Memory B cell (primary cell): Measurements from ENCODE around the gene TBC1D23.
"Not testable (repeated sequence)": the region's sequence is repeated elsewhere in the genome, so short reads cannot be mapped to it uniquely, and the experiment has no call there.

ENCODE experiments used
- ATAC-seq: fragments of 150-1000 bp; cut with Tn5 transposase; 2 replicates; pipeline ENCODE4 v1.10.0; 2021; ENCODE audit warnings: low read depth, mild to moderate bottlenecking, moderate library complexity
- DNase-seq, 2 donors: peaks; one replicate each; pipeline ENCODE4 v3.0.0; 2022; ENCODE audit warnings: low spot score in 2 of 2
- H3K27ac Mint-ChIP-seq: one replicate; pipeline ENCODE4 v1.8.0; 2022; ENCODE audit warnings: mild to moderate bottlenecking, moderate library complexity, mixed read lengths
- H3K27me3 Mint-ChIP-seq: one replicate; pipeline ENCODE4 v1.8.0; 2022; ENCODE audit warnings: mixed read lengths
- H3K36me3 Mint-ChIP-seq: one replicate; pipeline ENCODE4 v1.8.0; 2022; ENCODE audit warnings: mild to moderate bottlenecking, mixed read lengths
- H3K4me1 Mint-ChIP-seq: one replicate; pipeline ENCODE4 v1.8.0; 2022; ENCODE audit warnings: mixed read lengths
- H3K4me3 Mint-ChIP-seq: one replicate; pipeline ENCODE4 v1.8.0; 2022; ENCODE audit warnings: mild to moderate bottlenecking, moderate library complexity, mixed read lengths
- H3K9me3 Mint-ChIP-seq: one replicate; pipeline ENCODE4 v1.8.0; 2022; ENCODE audit warnings: mixed read lengths

The TBC1D23 gene

GRCh38 chr3:100265016-100265415 is 4.2 kb downstream of the TBC1D23 start:
- H3K9me3 Mint-ChIP-seq = no peaks in the 10 kb centered on the region
- H3K36me3 Mint-ChIP-seq = no peaks in the 10 kb centered on the region
- H3K27ac Mint-ChIP-seq = no peak overlapping the region
- ATAC-seq = no peak
- H3K4me1 Mint-ChIP-seq = peaks cover 30% of the 10 kb centered on the region
- no peak for DNase-seq
- no peak overlapping the region for H3K4me3 Mint-ChIP-seq
- H3K27me3 Mint-ChIP-seq = no peaks in the 10 kb centered on the region

GRCh38 chr3:100266531-100266930 is 5.7 kb downstream of the TBC1D23 start:
- no peak for DNase-seq
- Mint-ChIP-seq H3K4me3 (no peak overlapping the region), H3K36me3 (no peaks in the 10 kb centered on the region), H3K27ac (no peak overlapping the region), H3K4me1 (peaks cover 33% of the 10 kb centered on the region), H3K9me3 (no peaks in the 10 kb centered on the region), H3K27me3 (no peaks in the 10 kb centered on the region)
- no peak for ATAC-seq

GRCh38 chr3:100268156-100268555 is 7.4 kb downstream of the TBC1D23 start:
- Mint-ChIP-seq H3K4me1 (peaks cover 28% of the 10 kb centered on the region), H3K36me3 (no peaks in the 10 kb centered on the region), H3K27ac (no peak overlapping the region), H3K4me3 (no peak overlapping the region), H3K9me3 (no peaks in the 10 kb centered on the region), H3K27me3 (no peaks in the 10 kb centered on the region)
- DNase-seq = no peak
- ATAC-seq = no peak

DNA sequence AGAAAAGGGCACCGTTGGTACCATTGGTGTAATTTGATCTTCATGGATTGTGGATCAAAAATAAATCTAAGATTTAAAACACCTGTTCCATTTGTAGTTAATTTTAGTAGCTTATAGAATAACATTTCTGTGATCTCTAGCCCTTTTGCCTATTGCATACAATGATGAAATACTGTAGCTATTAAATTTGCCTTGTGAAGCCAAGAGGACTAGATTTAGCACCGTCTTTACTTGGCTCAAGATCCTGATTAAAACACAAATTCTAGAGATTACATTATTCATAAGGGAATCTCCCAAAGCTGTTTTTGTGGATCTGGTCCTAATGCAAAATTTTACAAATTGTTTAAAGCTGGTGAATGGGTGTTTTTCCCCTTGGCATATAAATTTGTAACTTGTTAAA is 8.2 kb downstream of the TBC1D23 start:
- Mint-ChIP-seq H3K4me3 (no peak overlapping the region), H3K4me1 (peaks cover 25% of the 10 kb centered on the region)
- no peak for DNase-seq

DNA sequence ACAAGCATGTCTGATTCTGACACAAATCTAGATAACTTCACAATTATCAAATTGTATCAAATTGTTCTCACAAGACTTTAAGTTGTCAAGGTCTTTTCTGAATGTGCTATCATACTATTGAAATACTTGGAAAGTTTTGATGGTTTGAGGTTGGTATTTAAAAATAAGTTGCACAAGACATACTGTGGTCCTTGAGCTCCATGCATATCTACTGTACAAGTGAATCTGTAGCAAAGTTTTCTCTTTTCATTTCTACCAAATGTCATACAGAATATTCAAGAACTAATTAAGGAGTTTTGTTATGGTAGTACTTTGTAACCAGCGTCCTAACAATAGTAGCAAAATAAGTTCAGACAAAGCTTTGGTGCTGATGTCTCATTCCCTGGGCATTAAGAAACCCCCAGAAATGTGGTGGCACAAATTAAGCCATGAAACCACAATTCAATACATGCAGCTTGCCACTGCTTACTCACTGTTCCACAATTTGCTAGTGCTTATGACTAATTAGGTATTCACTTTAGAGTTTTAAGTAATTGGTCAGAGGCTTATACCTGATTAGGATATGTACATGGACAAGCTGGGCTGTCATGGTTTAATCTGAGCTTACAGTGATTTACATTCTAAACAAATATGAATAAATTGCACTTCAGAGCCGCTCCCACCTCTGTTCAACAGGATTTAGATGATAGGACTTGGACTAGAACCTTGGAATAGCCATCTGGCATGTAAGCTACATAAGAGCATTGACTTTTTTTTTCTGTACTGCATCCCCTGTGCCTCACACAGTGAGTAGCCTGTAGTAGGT is 8.8 kb downstream of the TBC1D23 start:
- no peak for ATAC-seq
- H3K27me3 Mint-ChIP-seq = no peaks in the 10 kb centered on the region

More for the DNA sequence above, 8.2 kb downstream of the TBC1D23 start:
- no peak for ATAC-seq
- Mint-ChIP-seq H3K36me3 (no peaks in the 10 kb centered on the region), H3K9me3 (no peaks in the 10 kb centered on the region), H3K27ac (no peak overlapping the region), H3K27me3 (no peaks in the 10 kb centered on the region)

DNA sequence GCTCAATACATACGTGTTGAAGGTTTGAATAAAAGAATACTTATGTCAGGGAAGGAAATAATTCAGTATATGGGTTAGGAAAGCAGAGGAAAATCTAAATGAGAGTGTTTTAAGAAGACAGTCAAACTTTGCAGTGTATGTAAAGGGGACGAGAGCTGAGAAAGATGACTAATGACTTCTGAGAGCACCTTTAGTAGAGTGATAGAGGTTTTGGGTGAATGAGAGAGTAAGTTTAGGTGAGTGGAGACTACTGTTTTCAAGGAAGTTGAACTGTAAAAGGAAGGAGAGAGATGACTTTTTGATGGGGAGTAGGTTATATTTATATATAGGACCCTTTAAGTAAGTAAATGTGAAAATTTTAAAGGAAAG is 9.4 kb downstream of the TBC1D23 start:
- H3K4me1 Mint-ChIP-seq = peaks cover 19% of the 10 kb centered on the region
- ATAC-seq = no peak
- no peak for DNase-seq
- H3K4me3 Mint-ChIP-seq = no peak overlapping the region
- no peaks in the 10 kb centered on the region for H3K27me3 Mint-ChIP-seq
- H3K9me3 Mint-ChIP-seq = no peaks in the 10 kb centered on the region
- no peaks in the 10 kb centered on the region for H3K36me3 Mint-ChIP-seq
- no peak overlapping the region for H3K27ac Mint-ChIP-seq

More for the DNA sequence above, 8.8 kb downstream of the TBC1D23 start:
- Mint-ChIP-seq H3K4me3 (no peak overlapping the region), H3K9me3 (no peaks in the 10 kb centered on the region), H3K36me3 (no peaks in the 10 kb centered on the region), H3K4me1 (peaks cover 21% of the 10 kb centered on the region), H3K27ac (no peak overlapping the region)
- no peak for DNase-seq

DNA sequence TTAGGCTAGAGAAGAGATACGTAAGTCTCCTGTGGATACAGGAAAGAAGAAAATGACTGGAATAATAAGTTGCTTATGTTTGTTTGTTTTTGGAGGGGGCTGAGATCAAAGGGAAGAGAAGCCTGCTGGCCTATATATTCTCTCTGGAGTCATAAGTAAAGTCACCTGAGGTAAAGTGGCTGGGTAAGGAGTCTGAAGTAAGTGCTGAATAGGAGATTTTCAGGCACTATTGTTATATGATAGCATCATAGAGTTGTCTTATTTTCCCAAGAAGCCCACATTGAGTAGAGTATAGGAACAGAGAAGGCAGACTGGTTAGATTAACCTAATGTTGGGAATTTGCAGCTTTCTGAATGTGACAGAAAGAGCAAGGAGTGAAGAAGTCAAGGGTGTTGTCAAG is 10.7 kb downstream of the TBC1D23 start:
- no peak overlapping the region for H3K4me3 Mint-ChIP-seq
- ATAC-seq (no peak), DNase-seq (no peak)
- peaks cover 22% of the 10 kb centered on the region for H3K4me1 Mint-ChIP-seq
- no peaks in the 10 kb centered on the region for H3K27me3 Mint-ChIP-seq
- peaks cover 1% of the 10 kb centered on the region for H3K36me3 Mint-ChIP-seq
- no peaks in the 10 kb centered on the region for H3K9me3 Mint-ChIP-seq
- H3K27ac Mint-ChIP-seq = no peak overlapping the region

- not testable (repeated sequence) for H3K9me3 Mint-ChIP-seq, DNase-seq, H3K4me3 Mint-ChIP-seq, ATAC-seq, H3K27me3 Mint-ChIP-seq, H3K27ac Mint-ChIP-seq, H3K36me3 Mint-ChIP-seq
- peaks cover 25% of the 10 kb centered on the region for H3K4me1 Mint-ChIP-seq
Observed at GRCh38 chr3:100272797-100273611, 12.2 kb downstream of the TBC1D23 start.

DNA sequence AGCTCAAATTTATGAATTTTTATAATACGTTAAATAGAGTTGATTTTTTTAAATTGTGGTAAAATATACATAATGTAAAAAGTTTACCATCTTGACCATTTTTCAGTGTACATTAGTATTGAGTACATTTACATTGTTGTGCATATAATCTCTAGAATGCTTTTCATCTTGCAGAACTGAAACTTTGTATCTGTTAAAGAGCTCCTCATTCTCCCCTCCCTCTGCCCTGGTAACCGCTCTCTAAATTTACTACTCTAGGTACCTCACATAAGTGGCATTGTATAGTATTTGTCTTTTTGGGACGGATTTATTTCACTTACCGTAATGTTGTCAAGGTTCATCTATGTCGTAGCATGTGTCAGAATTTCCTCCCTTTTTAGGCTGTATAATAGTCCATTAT is 13.6 kb downstream of the TBC1D23 start:
- Mint-ChIP-seq H3K9me3 (no peaks in the 10 kb centered on the region), H3K27me3 (no peaks in the 10 kb centered on the region), H3K4me1 (peaks cover 25% of the 10 kb centered on the region), H3K36me3 (peaks cover 1% of the 10 kb centered on the region), H3K27ac (no peak overlapping the region), H3K4me3 (no peak overlapping the region)
- DNase-seq = no peak
- ATAC-seq = no peak

DNA sequence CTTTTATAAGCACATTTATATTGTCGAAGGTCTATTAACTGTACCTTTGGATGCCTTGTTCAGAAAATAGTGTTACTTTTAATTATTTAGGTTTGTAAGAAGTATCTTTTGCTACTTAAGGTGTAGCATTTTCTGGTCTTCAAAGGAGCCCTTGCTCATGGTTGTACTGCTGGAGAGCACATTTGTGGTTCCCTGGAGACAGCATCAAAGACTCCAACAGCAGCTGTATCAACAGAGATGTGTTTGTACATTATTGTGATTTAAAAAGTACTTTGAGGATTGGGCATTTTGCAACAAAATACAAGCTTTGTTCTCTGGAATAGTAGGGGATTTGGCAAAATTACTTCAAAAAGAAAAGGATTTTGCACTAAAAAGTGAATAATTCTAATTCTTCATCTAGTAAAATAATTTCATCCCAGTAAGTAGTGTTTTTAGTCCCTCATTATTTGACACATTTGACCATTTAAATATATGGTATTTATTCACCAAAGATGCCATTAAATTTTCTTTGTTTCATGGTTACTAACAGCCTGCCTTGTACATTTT is 16.5 kb downstream of the TBC1D23 start:
- no peak overlapping the region for H3K27ac Mint-ChIP-seq
- H3K27me3 Mint-ChIP-seq = no peaks in the 10 kb centered on the region
- DNase-seq = no peak
- H3K9me3 Mint-ChIP-seq = no peaks in the 10 kb centered on the region
- H3K36me3 Mint-ChIP-seq = peaks cover 6% of the 10 kb centered on the region
- peaks cover 12% of the 10 kb centered on the region for H3K4me1 Mint-ChIP-seq
- H3K4me3 Mint-ChIP-seq = no peak overlapping the region
- ATAC-seq = no peak

GRCh38 chr3:100278910-100279309 is 18.1 kb downstream of the TBC1D23 start:
- Mint-ChIP-seq H3K27me3 (no peaks in the 10 kb centered on the region), H3K27ac (no peak overlapping the region), H3K4me1 (peaks cover 8% of the 10 kb centered on the region), H3K9me3 (no peaks in the 10 kb centered on the region), H3K36me3 (peaks cover 11% of the 10 kb centered on the region), H3K4me3 (no peak overlapping the region)
- DNase-seq = no peak
- ATAC-seq = no peak

- no peak overlapping the region for H3K4me3 Mint-ChIP-seq
- H3K36me3 Mint-ChIP-seq = peaks cover 10% of the 10 kb centered on the region
- no peak for DNase-seq
- no peak for ATAC-seq
- peaks cover 3% of the 10 kb centered on the region for H3K4me1 Mint-ChIP-seq
- no peaks in the 10 kb centered on the region for H3K9me3 Mint-ChIP-seq
- H3K27me3 Mint-ChIP-seq = no peaks in the 10 kb centered on the region
- no peak overlapping the region for H3K27ac Mint-ChIP-seq
Observed at GRCh38 chr3:100288288-100288894, 27.6 kb downstream of the TBC1D23 start.

DNA sequence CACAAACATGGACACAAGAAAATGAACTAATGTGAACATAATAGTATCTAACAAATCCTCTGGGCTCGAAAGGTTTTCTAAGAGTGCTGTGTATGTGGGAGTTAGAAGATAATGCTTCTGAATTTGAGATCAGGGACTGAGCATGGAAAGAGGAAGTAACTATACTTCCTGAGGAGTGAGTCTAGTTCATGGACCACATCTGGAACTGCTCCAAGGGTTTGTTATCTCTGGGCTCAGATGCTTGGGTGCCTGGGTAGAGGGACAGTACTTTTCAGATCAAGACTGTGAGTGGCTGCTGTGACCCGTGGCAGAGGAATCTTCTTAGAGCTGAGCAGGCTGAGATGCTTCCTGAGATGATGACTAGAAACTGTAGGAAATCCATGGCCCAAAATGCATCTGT is 28.5 kb downstream of the TBC1D23 start:
- no peak overlapping the region for H3K4me3 Mint-ChIP-seq
- ATAC-seq (no peak), DNase-seq (no peak)
- peaks cover 7% of the 10 kb centered on the region for H3K36me3 Mint-ChIP-seq
- H3K27ac Mint-ChIP-seq = no peak overlapping the region
- H3K9me3 Mint-ChIP-seq = no peaks in the 10 kb centered on the region
- peaks cover 3% of the 10 kb centered on the region for H3K4me1 Mint-ChIP-seq
- no peaks in the 10 kb centered on the region for H3K27me3 Mint-ChIP-seq

DNA sequence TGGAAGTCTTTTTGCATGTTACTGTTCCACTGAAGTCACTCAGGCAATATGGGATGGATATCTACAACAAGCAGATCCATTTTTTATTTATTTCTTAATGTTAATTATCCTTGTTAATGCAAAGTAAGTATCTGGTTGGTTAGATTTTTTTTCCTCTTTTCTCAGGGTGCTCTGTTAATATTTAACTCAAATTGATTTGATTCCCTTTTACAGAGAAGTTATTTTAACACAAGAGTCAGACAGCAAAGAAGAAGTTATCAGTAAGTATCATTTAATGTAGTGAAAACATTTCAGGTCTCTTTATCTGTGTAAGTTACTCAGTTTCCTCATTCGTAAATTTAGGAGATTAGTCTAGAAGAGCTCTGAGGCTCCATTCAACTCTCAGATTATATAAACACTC is 34.3 kb downstream of the TBC1D23 start:
- Mint-ChIP-seq H3K4me3 (no peak overlapping the region), H3K9me3 (no peaks in the 10 kb centered on the region), H3K36me3 (peaks cover 12% of the 10 kb centered on the region), H3K27me3 (no peaks in the 10 kb centered on the region), H3K4me1 (no peaks in the 10 kb centered on the region), H3K27ac (no peak overlapping the region)
- ATAC-seq = no peak
- no peak for DNase-seq
